Ishikawa (cell line): ENCODE results near the gene IDH2.

Experiments
- CEBPB ChIP-seq: IDR thresholded peaks from 2 replicates; pipeline ENCODE4 v1.6.1; 2012
- CREB1 ChIP-seq: IDR thresholded peaks from 2 replicates; pipeline ENCODE4 v1.6.1; 2012; ENCODE audit warnings: low read depth
- EGR1 ChIP-seq: IDR thresholded peaks from 2 replicates; pipeline ENCODE4 v1.6.1; 2012
- EP300 ChIP-seq: IDR thresholded peaks from 2 replicates; pipeline ENCODE4 v1.6.1; 2012; ENCODE audit warnings: borderline replicate concordance
- FOXM1 ChIP-seq: IDR thresholded peaks from 2 replicates; pipeline ENCODE4 v1.6.1; 2012; ENCODE audit warnings: low read depth, borderline replicate concordance
- MAX ChIP-seq: IDR thresholded peaks from 2 replicates; pipeline ENCODE4 v1.6.1; 2012
- NFIC ChIP-seq: IDR thresholded peaks from 2 replicates; pipeline ENCODE4 v1.6.1; 2012
- RAD21 ChIP-seq: IDR thresholded peaks from 2 replicates; pipeline ENCODE4 v1.6.1; 2012; ENCODE audit warnings: low read depth
- REST ChIP-seq: IDR thresholded peaks from 2 replicates; pipeline ENCODE4 v1.6.1; 2012; ENCODE audit warnings: low read depth, mild to moderate bottlenecking
- TAF1 ChIP-seq: IDR thresholded peaks from 2 replicates; pipeline ENCODE4 v1.6.1; 2012; ENCODE audit warnings: low read depth, mild to moderate bottlenecking
- TCF12 ChIP-seq: IDR thresholded peaks from 2 replicates; pipeline ENCODE4 v1.6.1; 2012; ENCODE audit warnings: low read depth
- TEAD4 ChIP-seq: IDR thresholded peaks from 2 replicates; pipeline ENCODE4 v1.6.1; 2012
- USF1 ChIP-seq: IDR thresholded peaks from 2 replicates; pipeline ENCODE4 v1.6.1; 2012
- YY1 ChIP-seq: IDR thresholded peaks from 2 replicates; pipeline ENCODE4 v1.6.1; 2012; ENCODE audit warnings: low read depth
- ZBTB7A ChIP-seq: IDR thresholded peaks from 2 replicates; pipeline ENCODE4 v1.6.1; 2012; ENCODE audit warnings: low read depth

IDH2 gene

GRCh38 chr15:90044191-90044590 is 58.1 kb downstream of the IDH2 start:
- TF ChIP-seq ZBTB7A (no peak), EGR1 (no peak), REST (no peak), USF1 (no peak), EP300 (no peak), RAD21 (no peak), TAF1 (no peak), YY1 (no peak), MAX (no peak), NFIC (no peak), TCF12 (no peak), FOXM1 (no peak), TEAD4 (no peak)

GRCh38 chr15:90043530-90044010 is 58.7 kb downstream of the IDH2 start:
- TF ChIP-seq YY1, result no peak
- TF ChIP-seq FOXM1, result no peak
- TF ChIP-seq EGR1, result no peak
- TF ChIP-seq EP300, result no peak
- no peak for TF ChIP-seq CREB1
- no peak for TF ChIP-seq USF1
- TF ChIP-seq TCF12, result no peak
- no peak for TF ChIP-seq TAF1
- no peak for TF ChIP-seq MAX
- no peak for TF ChIP-seq ZBTB7A
- TF ChIP-seq NFIC, result no peak
- no peak for TF ChIP-seq RAD21
- no peak for TF ChIP-seq TEAD4
- TF ChIP-seq CEBPB, result no peak
- TF ChIP-seq REST, result no peak

- TF ChIP-seq CREB1 (no peak), YY1 (no peak), NFIC (no peak), FOXM1 (no peak), REST (no peak), CEBPB (no peak), TEAD4 (no peak), ZBTB7A (no peak), USF1 (no peak), TCF12 (no peak), TAF1 (no peak), EGR1 (no peak), MAX (no peak), RAD21 (no peak), EP300 (no peak)
These were observed 59.3 kb downstream of the IDH2 start for GRCh38 chr15:90042766-90043529.
